ENCODE measurements around the gene FCRL6. TPM values are rescaled to one million over a fixed set of nuclear protein-coding genes. Genes with fewer than 3 reads are reported as not detected.

Gene FCRL6
- total and polyA plus RNA-seq, 12 donors: 0.11 to 2.2 (median 0.37) TPM; not detected in 3

GRCh38 chr1:159828176-159828575, 26.0 kb downstream of the FCRL6 start:
- 67 to 96% (median 81%) methylated on average over 3 of the region's 3 CpGs for WGBS, 4 donors
- no peaks in the 10 kb centered on the region for H3K36me3 ChIP-seq (replicated peaks in 1 of 2)
- intact Hi-C loops (cut with DNase I): no loop called here
- no peaks in the 10 kb centered on the region for H3K9me3 ChIP-seq (replicated peaks in 1 of 3)
- H3K4me1 ChIP-seq (replicated peaks in 1 of 2): peaks cover 0 to 9% of the 10 kb centered on the region in 2 donors
- H3K27ac ChIP-seq: peak overlapping the region in 1 of 5 donors; percentile 48
- H3K4me3 ChIP-seq: no peak overlapping the region
- TF ChIP-seq POLR2A (IDR thresholded peaks at IDR 0.05) (no peak), CTCF (IDR thresholded peaks at IDR 0.05) (no peak)
- no peak for DNase-seq
- no peaks in the 10 kb centered on the region for H3K27me3 ChIP-seq

GRCh38 chr1:159828581-159829272, 26.6 kb downstream of the FCRL6 start:
- intact Hi-C loops (cut with DNase I): no loop called here
- DNase-seq: no peak
- Histone ChIP-seq H3K9me3 (replicated peaks in 1 of 3) (no peaks in the 10 kb centered on the region), H3K27ac (peak overlapping the region in 1 of 5 donors; percentile 48), H3K4me1 (replicated peaks in 1 of 2) (peaks cover 0 to 9% of the 10 kb centered on the region in 2 donors), H3K36me3 (replicated peaks in 1 of 2) (no peaks in the 10 kb centered on the region), H3K27me3 (no peaks in the 10 kb centered on the region), H3K4me3 (no peak overlapping the region)
- WGBS, 4 donors: 73 to 87% (median 82%) methylated on average over 11 of the region's 11 CpGs
- TF ChIP-seq CTCF (IDR thresholded peaks at IDR 0.05): no peak
- no peak for TF ChIP-seq POLR2A (IDR thresholded peaks at IDR 0.05)

GRCh38 chr1:159829273-159829634, 27.1 kb downstream of the FCRL6 start:
- Histone ChIP-seq H3K36me3 (replicated peaks in 1 of 2) (no peaks in the 10 kb centered on the region), H3K4me3 (no peak overlapping the region), H3K9me3 (replicated peaks in 1 of 3) (no peaks in the 10 kb centered on the region), H3K4me1 (replicated peaks in 1 of 2) (peaks cover 0 to 9% of the 10 kb centered on the region in 2 donors), H3K27ac (peak overlapping the region in 1 of 5 donors; percentile 48), H3K27me3 (no peaks in the 10 kb centered on the region)
- intact Hi-C loops (cut with DNase I): no loop called here
- WGBS, 4 donors: 50 to 57% (median 53%) methylated on average over 3 of the region's 3 CpGs
- TF ChIP-seq POLR2A (IDR thresholded peaks at IDR 0.05): no peak
- TF ChIP-seq CTCF (IDR thresholded peaks at IDR 0.05): peak in 5 of 6 experiments; percentile 27 to 56 (median 50)
- peak; percentile 36 to 70 (median 52) for DNase-seq

GRCh38 chr1:159829822-159830465, 27.8 kb downstream of the FCRL6 start:
- peak in 6 of 7 donors; percentile 27 to 66 (median 36) for DNase-seq
- 69 to 86% (median 80%) methylated on average over 11 to 18 of the region's 18 CpGs for WGBS, 4 donors

More at GRCh38 chr1:159829822-159830465, 27.8 kb downstream of the FCRL6 start:
- peaks cover 0 to 9% of the 10 kb centered on the region in 2 donors for H3K4me1 ChIP-seq (replicated peaks in 1 of 2)
- TF ChIP-seq CTCF (IDR thresholded peaks at IDR 0.05) (no peak), POLR2A (IDR thresholded peaks at IDR 0.05) (no peak)
- peak overlapping the region in 1 of 5 donors; percentile 65 for H3K27ac ChIP-seq
- H3K27me3 ChIP-seq: no peaks in the 10 kb centered on the region
- intact Hi-C loops (cut with DNase I): no loop called here
- H3K4me3 ChIP-seq: no peak overlapping the region
- no peaks in the 10 kb centered on the region for H3K36me3 ChIP-seq (replicated peaks in 1 of 2)
- no peaks in the 10 kb centered on the region for H3K9me3 ChIP-seq (replicated peaks in 1 of 3)
